Measurements from ENCODE around the gene CRADD. TPM values are rescaled to one million over a fixed set of nuclear protein-coding genes. Genes with fewer than 3 reads are reported as not detected.

The CRADD gene
- total and polyA plus RNA-seq, 10 of the 15 experiments (the other 5 are each of a cell fraction or from before 2014, with no cell fraction given), result 7.6 to 15.5 (median 11.7) TPM

- Histone ChIP-seq H3K36me3 (ENCODE audit: control insufficient read depth in 2 of 2, insufficient read depth in 2 of 2, low read length in 1 of 2) (no peaks in the 10 kb centered on the region), H3K27me3 (replicated peaks in 1 of 2; ENCODE audit: control insufficient read depth in 2 of 2, insufficient read depth in 2 of 2, low read length in 1 of 2) (no peaks in the 10 kb centered on the region), H4K20me1 (ENCODE audit: control insufficient read depth, insufficient read depth) (no peaks in the 10 kb centered on the region), H3K4me3 (no peak overlapping the region), H3K79me2 (ENCODE audit: control insufficient read depth, insufficient read depth, low read length) (no peaks in the 10 kb centered on the region), H3K4me2 (ENCODE audit: control insufficient read depth, insufficient read depth) (no peak overlapping the region), H3K27ac (ENCODE audit: control insufficient read depth, insufficient read depth) (no peak overlapping the region), H3K9me3 (replicated peaks; ENCODE audit: control insufficient read depth, insufficient read depth, low read length) (no peaks in the 10 kb centered on the region; the same call in 2 of the 3 replicates), H3K9ac (ENCODE audit: control insufficient read depth, insufficient read depth, low read length) (no peak overlapping the region), H3K4me1 (ENCODE audit: control insufficient read depth, insufficient read depth, low read length) (no peaks in the 10 kb centered on the region; the same call in 1 of the 2 replicates), H2AFZ (ENCODE audit: control insufficient read depth, low read depth, low read length) (no peak overlapping the region)
- POLR2A ChIA-PET, result interaction anchor here (0.6 kb wide), 1 partner anchor 1136 kb away, joined by 6 read pairs; no protein-coding TSS in a partner anchor
- RAD21 ChIA-PET (ENCODE audit: unreplicated experiment), result interaction anchor here (0.6 to 0.7 kb wide), 2 partner anchors 42 to 216 kb away, joined by 3 read pairs; no protein-coding TSS in a partner anchor
- peak; percentile 64 for ATAC-seq
- 35% methylated on average over 6 of the region's 6 CpGs for WGBS (ENCODE audit: insufficient coverage, insufficient replicate concordance, low lambda C conversion rate, missing lambda C conversion rate)
- TF ChIP-seq BCL11A (IDR thresholded peaks at IDR 0.05; ENCODE audit: low read depth, low read length), result peak; percentile 24; the same call in 1 of the 2 replicates
- TF ChIP-seq, protein P1, sequence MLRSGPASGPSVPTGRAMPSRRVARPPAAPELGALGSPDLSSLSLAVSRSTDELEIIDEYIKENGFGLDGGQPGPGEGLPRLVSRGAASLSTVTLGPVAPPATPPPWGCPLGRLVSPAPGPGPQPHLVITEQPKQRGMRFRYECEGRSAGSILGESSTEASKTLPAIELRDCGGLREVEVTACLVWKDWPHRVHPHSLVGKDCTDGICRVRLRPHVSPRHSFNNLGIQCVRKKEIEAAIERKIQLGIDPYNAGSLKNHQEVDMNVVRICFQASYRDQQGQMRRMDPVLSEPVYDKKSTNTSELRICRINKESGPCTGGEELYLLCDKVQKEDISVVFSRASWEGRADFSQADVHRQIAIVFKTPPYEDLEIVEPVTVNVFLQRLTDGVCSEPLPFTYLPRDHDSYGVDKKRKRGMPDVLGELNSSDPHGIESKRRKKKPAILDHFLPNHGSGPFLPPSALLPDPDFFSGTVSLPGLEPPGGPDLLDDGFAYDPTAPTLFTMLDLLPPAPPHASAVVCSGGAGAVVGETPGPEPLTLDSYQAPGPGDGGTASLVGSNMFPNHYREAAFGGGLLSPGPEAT (IDR thresholded peaks at IDR 0.05; ENCODE audit: low read depth), result 0 out of 2 replicates have a peak, but pooled peaks have one; percentile 30
- TF ChIP-seq KDM1A (IDR thresholded peaks at IDR 0.05; ENCODE audit: borderline replicate concordance), result no peak
- no peak for TF ChIP-seq IKZF1 (conservative IDR thresholded peaks at IDR 0.05)
- TF ChIP-seq MEF2B (IDR thresholded peaks at IDR 0.05; ENCODE audit: partially characterized antibody, poor library complexity, severe bottlenecking), result peak; percentile 65
- peak; percentile 94 for TF ChIP-seq MTA2 (IDR thresholded peaks at IDR 0.05; ENCODE audit: low read depth)
- no peak for TF ChIP-seq HDAC2 (IDR thresholded peaks at IDR 0.05)
- no peak for TF ChIP-seq NBN (IDR thresholded peaks at IDR 0.05)
- TF ChIP-seq SIX5 (IDR thresholded peaks at IDR 0.05; ENCODE audit: low read depth, low read length, severe bottlenecking), result no peak
- TF ChIP-seq ZNF24 (IDR thresholded peaks at IDR 0.05), result no peak
- TF ChIP-seq BHLHE40 (IDR thresholded peaks at IDR 0.05; ENCODE audit: borderline replicate concordance in 1 of 2, low read depth in 2 of 2, low read length in 1 of 2), result peak in 1 of 2 experiments; percentile 32; a peak in 1 of 4 replicates
- no peak for FAIRE-seq
- DNase-seq (ENCODE audit: low read depth, low spot score), result no peak
- in situ Hi-C loops (cut with MboI), result no loop called here
- no TSS peak for BruUV-seq (replicated peaks)
- SMC1A ChIA-PET (ENCODE audit: uncharacterized antibody, unreplicated experiment), result interaction anchor here (1.1 to 1.6 kb wide), 2 partner anchors 12 to 13 kb away, joined by 3 to 4 read pairs; no protein-coding TSS in a partner anchor
- intact Hi-C loops (cut with micrococcal nuclease; ENCODE audit: unreplicated experiment), result no loop called here
- CTCF ChIA-PET, result interaction anchor here (3.3 kb wide), 1 partner anchor 294 kb away, joined by 9 read pairs; no protein-coding TSS in a partner anchor
Measured at GRCh38 chr12:93808169-93808899, 131.2 kb downstream of the CRADD start.

Measured in GM12878 (cell line).